SK-N-SH (cell line): ENCODE measurements around the gene RPGRIP1L. TPM values are rescaled to one million over a fixed set of nuclear protein-coding genes. Genes with fewer than 3 reads are reported as not detected.

Experiments
- CTCF ChIA-PET: fragments of 300-600, 350-600 bp; formaldehyde crosslinking; extraction: SDS; loops from one replicate; lab custom pipeline; 2021; lab: Yijun Ruan, JAX
- POLR2A ChIA-PET: fragments of 350-600 bp; sonication (Branson Sonifier 250); formaldehyde crosslinking; extraction: SDS; loops from one replicate; lab custom pipeline; 2020; ENCODE audit warnings: antibody characterized with exemption, inconsistent platforms; lab: Yijun Ruan, JAX
- DNase-seq: peaks from one replicate; pipeline ENCODE4 v3.0.0; 2012
- H2AFZ ChIP-seq: fragments of 200-600 bp; sonication (generic); 2 replicates; pipeline ENCODE4 v1.8.1; 2016; ENCODE audit warnings: antibody characterized with exemption, mild to moderate bottlenecking, low read depth
- H3F3A ChIP-seq: fragments of 200-600 bp; sonication (generic); replicated peaks from 2 replicates; pipeline ENCODE3; 2016; ENCODE audit warnings: antibody characterized with exemption, mild to moderate bottlenecking; ENCODE audit not compliant: insufficient read depth
- H3K27ac ChIP-seq, 2 experiments: fragments of 200-500 bp in 1 of 2; fragments of 200-600 bp in 1 of 2; sonication (Bioruptor generic) in 1 of 2; sonication (generic), shearing (Covaris generic) in 1 of 2; 2 replicates each; pipeline versions ENCODE4 v1.5.1 to v1.6.1; 2014 to 2016; ENCODE audit warnings: low read depth in 2 of 2, inconsistent platforms in 1 of 2, low read length in 1 of 2, mild to moderate bottlenecking in 1 of 2, mixed read lengths in 1 of 2
- H3K27me3 ChIP-seq: fragments of 200-600 bp; sonication (generic), shearing (Covaris generic); 2 replicates; pipeline ENCODE4 v1.6.1; 2016; ENCODE audit warnings: mixed run types; ENCODE audit not compliant: insufficient read depth
- H3K36me3 ChIP-seq, 2 experiments: fragments of 200-500 bp in 1 of 2; fragments of 200-600 bp in 1 of 2; sonication (Bioruptor generic) in 1 of 2; sonication (generic) in 1 of 2; replicated peaks in 1 of 2; 2 replicates each; pipeline versions ENCODE3 to v1.5.1; 2014 to 2016; ENCODE audit warnings: low read length in 1 of 2, mild to moderate bottlenecking in 1 of 2; ENCODE audit not compliant: insufficient read depth in 2 of 2, control insufficient read depth in 1 of 2
- H3K4me1 ChIP-seq, 2 experiments: fragments of 200-500 bp in 1 of 2; fragments of 200-600 bp in 1 of 2; sonication (Bioruptor generic) in 1 of 2; sonication (generic), shearing (Covaris generic) in 1 of 2; 2 replicates each; pipeline versions ENCODE4 v1.5.1 to v1.6.1; 2014 to 2016; ENCODE audit warnings: low read depth in 1 of 2, low read length in 1 of 2, mixed run types in 1 of 2; ENCODE audit not compliant: insufficient read depth in 2 of 2, control insufficient read depth in 1 of 2
- H3K4me2 ChIP-seq: fragments of 200-600 bp; sonication (generic), shearing (Covaris generic); 2 replicates; pipeline ENCODE4 v1.6.1; 2017; ENCODE audit warnings: mixed run types
- H3K4me3 ChIP-seq, 2 experiments: fragments of 200-500 bp in 1 of 2; fragments of 200-600 bp in 1 of 2; sonication (Bioruptor generic) in 1 of 2; sonication (generic), shearing (Covaris generic) in 1 of 2; 2 replicates each; pipeline versions ENCODE4 v1.5.1 to v1.8.1; 2014 to 2016; ENCODE audit warnings: low read depth in 2 of 2, inconsistent platforms in 1 of 2, low read length in 1 of 2, mild to moderate bottlenecking in 1 of 2, mixed read lengths in 1 of 2, moderate library complexity in 1 of 2
- H3K79me2 ChIP-seq: fragments of 200-600 bp; sonication (generic); 2 replicates; pipeline ENCODE4 v1.8.1; 2017; ENCODE audit warnings: mild to moderate bottlenecking; ENCODE audit not compliant: insufficient read depth
- H3K9ac ChIP-seq: fragments of 200-600 bp; sonication (generic); 2 replicates; pipeline ENCODE4 v1.6.1; 2017; ENCODE audit warnings: mixed run types
- H3K9me2 ChIP-seq: fragments of 200-600 bp; sonication (generic); 2 replicates; pipeline ENCODE4 v1.6.1; 2017; ENCODE audit warnings: mixed run types
- H3K9me3 ChIP-seq: fragments of 200-600 bp; sonication (generic); 2 replicates; pipeline ENCODE4 v1.6.1; 2017; ENCODE audit warnings: mixed run types, mild to moderate bottlenecking, moderate library complexity
- H4K20me1 ChIP-seq: fragments of 200-600 bp; sonication (generic); 2 replicates; pipeline ENCODE4 v1.6.1; 2017; ENCODE audit warnings: mild to moderate bottlenecking, mixed run types; ENCODE audit not compliant: insufficient read depth
- EP300 ChIP-seq, 2 experiments: IDR thresholded peaks; 2 replicates each; pipeline versions ENCODE4 v1.4.0 to v1.6.1; 2012; ENCODE audit warnings: borderline replicate concordance in 1 of 2, low read depth in 1 of 2, low read length in 1 of 2
- FOXJ3 ChIP-seq: sonication (generic); formaldehyde crosslinking; IDR thresholded peaks from 2 replicates; pipeline ENCODE4 v1.5.1; 2020; ENCODE audit warnings: mild to moderate bottlenecking, missing genetic modification reagents
- GABPA ChIP-seq: IDR thresholded peaks from 2 replicates; pipeline ENCODE4 v1.4.0; 2012; ENCODE audit warnings: low read depth, mild to moderate bottlenecking
- IRF3 ChIP-seq: fragments of 150-350 bp; IDR thresholded peaks from 2 replicates; pipeline ENCODE4 v1.6.1; 2016; ENCODE audit warnings: mild to moderate bottlenecking, low read depth, low read length
- JUND ChIP-seq: IDR thresholded peaks from 2 replicates; pipeline ENCODE4 v1.4.0; 2012
- MXI1 ChIP-seq: IDR thresholded peaks from 2 replicates; pipeline ENCODE4 v1.6.1; 2012; ENCODE audit warnings: mild to moderate bottlenecking, low read depth, low read length, improper control_type of control experiment
- NFIC ChIP-seq: IDR thresholded peaks from 2 replicates; pipeline ENCODE4 v1.4.0; 2012; ENCODE audit warnings: borderline replicate concordance
- NRF1 ChIP-seq: IDR thresholded peaks from 2 replicates; pipeline ENCODE4 v1.6.1; 2012; ENCODE audit warnings: low read depth, mild to moderate bottlenecking, low read length
- POLR2AphosphoS5 ChIP-seq: IDR thresholded peaks from 2 replicates; pipeline ENCODE4 v1.6.1; 2012; ENCODE audit warnings: low read depth, low read length
- RAD21 ChIP-seq: IDR thresholded peaks from 2 replicates; pipeline ENCODE4 v1.6.1; 2012; ENCODE audit warnings: mild to moderate bottlenecking, low read length
- RCOR1 ChIP-seq: fragments of 150-350 bp; IDR thresholded peaks from 2 replicates; pipeline ENCODE4 v1.6.1; 2017; ENCODE audit warnings: antibody characterized with exemption, low read length
- REST ChIP-seq: IDR thresholded peaks from 2 replicates; pipeline ENCODE4 v1.6.1; 2012; ENCODE audit warnings: mild to moderate bottlenecking, low read depth, low read length, moderate library complexity
- RXRA ChIP-seq: IDR thresholded peaks from 2 replicates; pipeline ENCODE4 v1.4.0; 2012; ENCODE audit warnings: low read depth, mild to moderate bottlenecking, borderline replicate concordance
- SIN3A ChIP-seq: IDR thresholded peaks from 2 replicates; pipeline ENCODE4 v1.6.1; 2012; ENCODE audit warnings: low read depth, mild to moderate bottlenecking, low read length, moderate library complexity, borderline replicate concordance
- SMC3 ChIP-seq: IDR thresholded peaks from 2 replicates; pipeline ENCODE4 v1.6.1; 2012; ENCODE audit warnings: low read depth, low read length, improper control_type of control experiment
- TCF12 ChIP-seq: IDR thresholded peaks from 2 replicates; pipeline ENCODE4 v1.4.0; 2012
- TEAD4 ChIP-seq: IDR thresholded peaks from 2 replicates; pipeline ENCODE4 v1.4.0; 2012; ENCODE audit warnings: mild to moderate bottlenecking, borderline replicate concordance; ENCODE audit not compliant: insufficient read depth
- WGBS: methylation state at CpG from one replicate; pipeline ENCODE4 v1.1.6; 2017; ENCODE audit warnings: low lambda C conversion rate; 5-methylcytosine and 5-hydroxymethylcytosine counted together
- polyA plus RNA-seq, 3 experiments: library from polyadenylated mRNA; depleted of rRNA; stranded (reverse); fragments of >200 nt; gene quantifications; 2 replicates each; pipeline ENCODE4 v1.2.3, GENCODE V29; 2012
- TF ChIP-seq, protein P1 (sequence below): IDR thresholded peaks from 2 replicates; pipeline ENCODE4 v1.4.0; 2012; ENCODE audit warnings: low read depth, borderline replicate concordance

RPGRIP1L gene
- polyA plus RNA-seq, 1 of the 3 experiments (the other 2 are of a cell fraction): 5.7 TPM

GRCh38 chr16:53744449-53744848 lies 40.8 kb upstream of the RPGRIP1L start:
- peaks cover 6% of the 10 kb centered on the region for H3F3A ChIP-seq
- H3K27ac ChIP-seq: no peak overlapping the region
- no peak overlapping the region for H3K9ac ChIP-seq
- DNase-seq: no peak
- H3K9me2 ChIP-seq: no peaks in the 10 kb centered on the region
- H3K27me3 ChIP-seq: no peaks in the 10 kb centered on the region
- 89% methylated on average over 3 of the region's 3 CpGs for whole genome bisulfite sequencing
- peaks cover 0 to 3% of the 10 kb centered on the region in 2 experiments for H3K36me3 ChIP-seq
- no peak overlapping the region for H3K4me2 ChIP-seq
- ChIA-PET POLR2A (no interaction called here), CTCF (interaction anchor here (0.6 to 3.2 kb wide), 3 partner anchors 11 to 1626 kb away, joined by 3 to 37 read pairs (median 3); no protein-coding TSS in a partner anchor)
- no peak overlapping the region for H2AFZ ChIP-seq
- peaks cover 0 to 19% of the 10 kb centered on the region in 2 experiments; a peak in 2 of 4 replicates for H3K4me1 ChIP-seq
- TF ChIP-seq NFIC (no peak), SIN3A (no peak), SMC3 (no peak), EP300 (IDR thresholded peaks at IDR 0.05; ENCODE audit: borderline replicate concordance in 1 of 2, low read depth in 1 of 2, low read length in 1 of 2) (no peak), GABPA (no peak), POLR2AphosphoS5 (no peak), JUND (no peak), MXI1 (no peak), FOXJ3 (CRISPR knock-in tag) (no peak), RCOR1 (no peak), TEAD4 (no peak), RAD21 (no peak), IRF3 (no peak), RXRA (no peak), REST (no peak), NRF1 (no peak), TCF12 (no peak)
- TF ChIP-seq, protein P1, sequence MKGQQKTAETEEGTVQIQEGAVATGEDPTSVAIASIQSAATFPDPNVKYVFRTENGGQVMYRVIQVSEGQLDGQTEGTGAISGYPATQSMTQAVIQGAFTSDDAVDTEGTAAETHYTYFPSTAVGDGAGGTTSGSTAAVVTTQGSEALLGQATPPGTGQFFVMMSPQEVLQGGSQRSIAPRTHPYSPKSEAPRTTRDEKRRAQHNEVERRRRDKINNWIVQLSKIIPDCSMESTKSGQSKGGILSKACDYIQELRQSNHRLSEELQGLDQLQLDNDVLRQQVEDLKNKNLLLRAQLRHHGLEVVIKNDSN: no peak
- peaks cover 54% of the 10 kb centered on the region for H3K79me2 ChIP-seq
- no peak overlapping the region for H3K4me3 ChIP-seq
- H4K20me1 ChIP-seq: peaks cover 10% of the 10 kb centered on the region
- H3K9me3 ChIP-seq: 0 out of 2 replicates have a peak, but pooled peaks cover 5% of the 10 kb centered on the region
